A549 (cell line): ENCODE measurements around the gene TLCD2. TPM values are rescaled to one million over a fixed set of nuclear protein-coding genes. Genes with fewer than 3 reads are reported as not detected.

ENCODE experiments used
- ATAC-seq, 2 experiments: fragments of 200-7000 bp in 1 of 2; fragments of >200 bp in 1 of 2; cut with Nextera tagmentation in 1 of 2; cut with Tn5 transposase in 1 of 2; 3 replicates each; pipeline versions ENCODE4 v1.8.0 to v1.9.1; 2018 to 2020; ENCODE audit warnings: mild to moderate bottlenecking in 1 of 2, moderate library complexity in 1 of 2
- CTCF ChIA-PET: fragments of 300-600 bp; sonication (Branson Sonifier 250); formaldehyde crosslinking; extraction: SDS; loops from one replicate; lab custom pipeline; 2021; ENCODE audit warnings: antibody characterized with exemption, inconsistent platforms; lab: Yijun Ruan, JAX
- POLR2A ChIA-PET: fragments of 350-600 bp; formaldehyde crosslinking; extraction: SDS; loops from one replicate; lab custom pipeline; 2021; ENCODE audit warnings: antibody characterized with exemption, inconsistent platforms; lab: Yijun Ruan, JAX
- DNase-seq, 2 experiments: peaks; one replicate each; pipeline versions ENCODE4 v3.0.0 to v3.0.0-alpha.2; 2011 to 2016; ENCODE audit warnings: low read depth in 1 of 2, low spot score in 1 of 2
- FAIRE-seq: peaks from 2 replicates; lab custom pipeline; 2011; peaks lifted over from hg19 to GRCh38; lab: Jason Lieb, UNC
- H3K27ac ChIP-seq, 2 experiments: fragments of >200 bp; sonication (Bioruptor Twin); formaldehyde crosslinking; 3 replicates each; pipeline ENCODE4 v1.5.1; 2016 to 2017
- H3K4me1 ChIP-seq: fragments of >200 bp; sonication (Bioruptor Twin); formaldehyde crosslinking; 3 replicates; pipeline ENCODE4 v1.6.1; 2016
- H3K4me2 ChIP-seq: fragments of >200 bp; sonication (Bioruptor Twin); formaldehyde crosslinking; 3 replicates; pipeline ENCODE4 v1.6.1; 2016
- H3K4me3 ChIP-seq: fragments of >200 bp; sonication (Bioruptor Twin); formaldehyde crosslinking; 3 replicates; pipeline ENCODE4 v1.5.1; 2016
- H3K9me3 ChIP-seq: fragments of >200 bp; sonication (Bioruptor Twin); formaldehyde crosslinking; 3 replicates; pipeline ENCODE4 v1.6.1; 2016
- ATOH8 ChIP-seq: fragments of 250-450 bp; sonication (Bioruptor Pico); IDR thresholded peaks from 2 replicates; pipeline ENCODE4 v1.5.0; 2020; ENCODE audit warnings: low read depth, mild to moderate bottlenecking, moderate library complexity
- BHLHE40 ChIP-seq: IDR thresholded peaks from 2 replicates; pipeline ENCODE4 v1.6.1; 2012; ENCODE audit warnings: low read depth, low read length, inconsistent platforms
- CBX8 ChIP-seq: fragments of 200-600 bp; sonication (generic); IDR thresholded peaks from 2 replicates; pipeline ENCODE4 v1.6.1; 2016
- CHD2 ChIP-seq: fragments of 150-350 bp; IDR thresholded peaks from 2 replicates; pipeline ENCODE4 v1.6.1; 2014; ENCODE audit warnings: low read length; ENCODE audit not compliant: partially characterized antibody
- E2F6 ChIP-seq: IDR thresholded peaks from 2 replicates; pipeline ENCODE4 v1.6.1; 2012; ENCODE audit warnings: low read depth, borderline replicate concordance
- EHF ChIP-seq: fragments of 250-450 bp; sonication (Bioruptor Pico); IDR thresholded peaks from 2 replicates; pipeline ENCODE4 v1.5.0; 2020; ENCODE audit warnings: mild to moderate bottlenecking
- ELK1 ChIP-seq: fragments of 150-350 bp; IDR thresholded peaks from 2 replicates; pipeline ENCODE4 v1.6.1; 2014; ENCODE audit warnings: low read depth, mild to moderate bottlenecking, low read length
- FOSL2 ChIP-seq, 2 experiments: fragments of 450-650 bp in 1 of 2; fragments of >200 bp in 1 of 2; sonication (Bioruptor Twin) in 1 of 2; formaldehyde crosslinking; IDR thresholded peaks; 2 replicates each; pipeline versions ENCODE4 v1.5.0 to v1.6.1; 2016 to 2020; ENCODE audit warnings: mild to moderate bottlenecking in 1 of 2, moderate library complexity in 1 of 2
- HES2 ChIP-seq: fragments of >200 bp; sonication (Bioruptor Twin); formaldehyde crosslinking; IDR thresholded peaks from 2 replicates; pipeline ENCODE4 v1.6.1; 2016
- HOXA7 ChIP-seq: fragments of 250-450 bp; sonication (Bioruptor Pico); IDR thresholded peaks from 2 replicates; pipeline ENCODE4 v1.5.0; 2020; ENCODE audit warnings: mild to moderate bottlenecking, moderate library complexity
- HOXB13 ChIP-seq: fragments of 250-450 bp; sonication (Bioruptor Pico); IDR thresholded peaks from 2 replicates; pipeline ENCODE4 v1.5.0; 2020; ENCODE audit warnings: low read depth, mild to moderate bottlenecking, moderate library complexity
- HOXB5 ChIP-seq: fragments of 250-450 bp; sonication (Bioruptor Pico); IDR thresholded peaks from 2 replicates; pipeline ENCODE4 v1.5.0; 2020; ENCODE audit warnings: mild to moderate bottlenecking, moderate library complexity
- KDM5A ChIP-seq: fragments of 200-600 bp; sonication (generic); IDR thresholded peaks from 2 replicates; pipeline ENCODE4 v1.6.1; 2016; ENCODE audit warnings: antibody characterized with exemption, mild to moderate bottlenecking
- MAX ChIP-seq: IDR thresholded peaks from 2 replicates; pipeline ENCODE4 v1.6.1; 2012
- NPAS2 ChIP-seq: fragments of 250-450 bp; sonication (Bioruptor Pico); IDR thresholded peaks from 2 replicates; pipeline ENCODE4 v1.8.0; 2022; ENCODE audit warnings: mild to moderate bottlenecking, moderate library complexity, borderline replicate concordance
- NR3C1 ChIP-seq: fragments of >200 bp; sonication (Bioruptor Twin); formaldehyde crosslinking; IDR thresholded peaks from 3 replicates; pipeline ENCODE4 v1.6.1; 2017
- POLR2A ChIP-seq: IDR thresholded peaks from 2 replicates; pipeline ENCODE4 v1.6.1; 2012; ENCODE audit warnings: mild to moderate bottlenecking, low read length
- SREBF2 ChIP-seq: fragments of 450-650 bp; IDR thresholded peaks from 2 replicates; pipeline ENCODE4 v1.6.1; 2014; ENCODE audit warnings: mild to moderate bottlenecking, moderate library complexity
- ZNF302 ChIP-seq: fragments of 250-450 bp; sonication (Bioruptor Pico); IDR thresholded peaks from 2 replicates; pipeline ENCODE4 v1.9.0; 2021; ENCODE audit warnings: inconsistent platforms, mild to moderate bottlenecking, moderate library complexity
- ZSCAN20 ChIP-seq: fragments of 250-450 bp; sonication (Bioruptor Pico); IDR thresholded peaks from 2 replicates; pipeline ENCODE4 v1.8.0; 2022; ENCODE audit warnings: mild to moderate bottlenecking, moderate library complexity
- WGBS: methylation state at CpG from one replicate; pipeline ENCODE4 v1.1.6; 2017; ENCODE audit errors: missing lambda C conversion rate; 5-methylcytosine and 5-hydroxymethylcytosine counted together
- polyA plus RNA-seq, 4 experiments: library from polyadenylated mRNA; depleted of rRNA in 3 of 4; stranded (reverse); fragments of >200 nt; fragmentation: RNase III in 1 of 4; extraction: RNeasy Plus Mini Kit Qiagen cat#74134 plus additional on column Dnase treatment in 1 of 4; gene quantifications; 2 replicates in 3 of 4; 3 replicates in 1 of 4; pipeline ENCODE4 v1.2.3, GENCODE V29; 2011 to 2017

TLCD2 gene
- polyA plus RNA-seq, 2 of the 4 experiments (the other 2 are of a cell fraction): 3.5 to 4.5 TPM

GRCh38 chr17:1752425-1753262 lies 42.5 kb upstream of the TLCD2 start:
- 0 out of 2 replicates have a peak, but pooled peaks have one; percentile 13 for TF ChIP-seq HOXB5
- TF ChIP-seq KDM5A: no peak
- TF ChIP-seq NR3C1: no peak
- TF ChIP-seq ZSCAN20 (CRISPR knock-in tag): no peak
- TF ChIP-seq CHD2: no peak
- TF ChIP-seq POLR2A: peak; percentile 26; the same call in 1 of the 2 replicates
- no peak for TF ChIP-seq HOXB13 (CRISPR knock-in tag)
- TF ChIP-seq EHF (CRISPR knock-in tag): 0 out of 2 replicates have a peak, but pooled peaks have one; percentile 31
- TF ChIP-seq MAX: peak; percentile 76
- TF ChIP-seq HOXA7 (CRISPR knock-in tag): no peak
- peak; percentile 57; the same call in 1 of the 2 replicates for TF ChIP-seq E2F6
- TF ChIP-seq CBX8: no peak
- TF ChIP-seq ATOH8 (CRISPR knock-in tag): no peak
- Histone ChIP-seq H3K9me3 (peaks cover 10% of the 10 kb centered on the region), H3K4me2 (peak overlapping the region; percentile 69), H3K4me1 (peaks cover 13% of the 10 kb centered on the region), H3K4me3 (peak overlapping the region; percentile 33), H3K27ac (peak overlapping the region; percentile 76 to 88)
- ChIA-PET CTCF (interaction anchor here (0.7 to 6.8 kb wide), 14 partner anchors 10 to 179 kb away, joined by 3 to 40 read pairs (median 3); partner anchors contain the start of genes SERPINF1 and WDR81), POLR2A (interaction anchor here (1.3 to 2.7 kb wide), 4 partner anchors 17 to 36 kb away, joined by 3 to 10 read pairs (median 8); partner anchors contain the start of gene WDR81)
- DNase-seq (peak; percentile 68 to 83), FAIRE-seq (peak; percentile 91), ATAC-seq (peak; percentile 88 to 92)
- 17% methylated on average over 18 of the region's 18 CpGs for WGBS

- Histone ChIP-seq H3K4me2 (no peak overlapping the region), H3K9me3 (peaks cover 15% of the 10 kb centered on the region), H3K27ac (0 out of 6 replicates have a peak overlapping the region, but pooled peaks of 1 of the 2 experiments have one; percentile 11), H3K4me3 (no peak overlapping the region), H3K4me1 (peaks cover 13% of the 10 kb centered on the region)
- CTCF ChIA-PET: interaction anchor here (0.6 to 5.7 kb wide), 7 partner anchors 12 to 33 kb away, joined by 3 to 20 read pairs (median 4); partner anchors contain the start of gene SERPINF1
- no peak for TF ChIP-seq ZNF302 (CRISPR knock-in tag)
- POLR2A ChIA-PET: no interaction called here
- ATAC-seq (no peak), FAIRE-seq (no peak), DNase-seq (no peak)
- 92% methylated on average over 9 of the region's 9 CpGs for WGBS
These were observed 40.5 kb upstream of the TLCD2 start for GRCh38 chr17:1750628-1751027.

GRCh38 chr17:1746975-1747543 lies 36.9 kb upstream of the TLCD2 start:
- H3K4me1 ChIP-seq: peaks cover 8% of the 10 kb centered on the region; the same call in 2 of the 3 replicates
- POLR2A ChIA-PET: no interaction called here
- DNase-seq (no peak), ATAC-seq (no peak), FAIRE-seq (no peak)
- CTCF ChIA-PET: interaction anchor here (1.1 to 5.7 kb wide), 6 partner anchors 9 to 37 kb away, joined by 3 to 20 read pairs (median 4); partner anchors contain the start of gene SERPINF1
- H3K27ac ChIP-seq: no peak overlapping the region
- TF ChIP-seq HES2 (no peak), BHLHE40 (no peak), SREBF2 (no peak), ELK1 (no peak), FOSL2 (IDR thresholded peaks at IDR 0.05) (no peak), FOSL2 (CRISPR knock-in tag; IDR thresholded peaks at IDR 0.05) (no peak), NPAS2 (no peak)
- no peak overlapping the region for H3K4me3 ChIP-seq
- peaks cover 15% of the 10 kb centered on the region for H3K9me3 ChIP-seq
- no peak overlapping the region for H3K4me2 ChIP-seq
- WGBS: 89% methylated on average over 18 of the region's 22 CpGs
